ENCODE results near the gene TMPRSS11A. TPM values are rescaled to one million over a fixed set of nuclear protein-coding genes. Genes with fewer than 3 reads are reported as not detected.

Gene TMPRSS11A
- total and polyA plus RNA-seq, 9 donors: not detected

DNA sequence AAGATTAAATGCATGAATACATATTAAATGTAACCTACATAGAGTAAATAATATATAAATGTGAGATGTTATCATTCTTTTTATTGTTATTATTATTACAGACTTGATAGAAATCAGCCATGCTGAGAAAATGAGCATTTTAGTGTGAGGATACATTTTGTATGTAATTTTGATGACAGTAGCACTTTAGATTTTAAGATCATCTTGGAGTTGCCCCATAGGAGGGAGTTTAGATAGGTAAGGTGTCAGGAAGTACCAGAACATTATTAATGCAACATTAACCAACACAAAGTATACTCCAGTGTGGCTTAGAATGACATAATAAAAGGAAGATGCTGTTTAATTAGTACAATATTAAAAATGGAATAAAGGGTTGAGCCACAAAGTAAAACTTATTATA lies 8.4 kb downstream of the TMPRSS11A start:
- peaks cover 0 to 2% of the 10 kb centered on the region in 2 donors for H3K9me3 ChIP-seq
- no peaks in the 10 kb centered on the region for H3K4me1 ChIP-seq (ENCODE audit: insufficient read depth)
- no peak for DNase-seq
- no peaks in the 10 kb centered on the region for H3K36me3 ChIP-seq
- intact Hi-C loops (cut with DNase I): no loop called here
- TF ChIP-seq EP300 (IDR thresholded peaks at IDR 0.05): no peak
- TF ChIP-seq POLR2A (IDR thresholded peaks at IDR 0.05): no peak
- no peak for TF ChIP-seq CTCF (IDR thresholded peaks at IDR 0.05)
- no peak overlapping the region for H3K4me3 ChIP-seq
- H3K27ac ChIP-seq: no peak overlapping the region
- H3K27me3 ChIP-seq: no peaks in the 10 kb centered on the region

GRCh38 chr4:67941074-67941473 lies 22.2 kb downstream of the TMPRSS11A start:
- WGBS, 3 donors: 56 to 78% (median 69%) methylated on average over 3 of the region's 3 CpGs
- Histone ChIP-seq H3K27me3 (no peaks in the 10 kb centered on the region), H3K36me3 (no peaks in the 10 kb centered on the region), H3K4me1 (ENCODE audit: insufficient read depth) (no peaks in the 10 kb centered on the region), H3K4me3 (no peak overlapping the region), H3K9me3 (no peaks in the 10 kb centered on the region), H3K27ac (no peak overlapping the region)
- no peak for TF ChIP-seq POLR2A (IDR thresholded peaks at IDR 0.05)
- no peak for TF ChIP-seq CTCF (IDR thresholded peaks at IDR 0.05)
- no peak for TF ChIP-seq EP300 (IDR thresholded peaks at IDR 0.05)
- intact Hi-C loops (cut with DNase I): no loop called here
- DNase-seq: no peak

DNA sequence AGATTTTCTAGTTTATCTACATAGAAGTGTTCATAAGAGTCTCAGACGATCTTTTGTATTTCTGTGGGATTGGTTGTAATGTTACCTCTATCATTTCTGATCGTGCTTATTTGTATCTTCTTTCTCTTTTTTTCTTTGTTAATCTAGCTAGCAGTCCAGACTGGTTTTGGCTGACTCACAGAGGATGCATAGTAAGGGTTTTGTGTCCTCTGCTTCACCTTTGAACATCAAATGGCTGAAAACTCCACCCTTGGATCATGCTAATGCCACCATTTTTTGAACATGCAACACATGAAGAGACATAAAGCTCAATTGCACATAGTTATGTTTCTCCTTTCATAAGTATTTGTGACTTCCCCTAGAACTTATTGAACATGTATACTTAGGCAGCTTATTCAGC lies 22.8 kb downstream of the TMPRSS11A start:
- WGBS, 3 donors: 84 to 90% (median 85%) methylated on average over 2 of the region's 2 CpGs
- TF ChIP-seq CTCF (IDR thresholded peaks at IDR 0.05) (no peak), EP300 (IDR thresholded peaks at IDR 0.05) (no peak), POLR2A (IDR thresholded peaks at IDR 0.05) (no peak)
- Histone ChIP-seq H3K4me1 (ENCODE audit: insufficient read depth) (no peaks in the 10 kb centered on the region), H3K27me3 (no peaks in the 10 kb centered on the region), H3K4me3 (no peak overlapping the region), H3K27ac (no peak overlapping the region), H3K36me3 (no peaks in the 10 kb centered on the region), H3K9me3 (no peaks in the 10 kb centered on the region)
- intact Hi-C loops (cut with DNase I): no loop called here
- no peak for DNase-seq

GRCh38 chr4:67939195-67939594 lies 24.1 kb downstream of the TMPRSS11A start:
- H3K27ac ChIP-seq: no peak overlapping the region
- H3K36me3 ChIP-seq: no peaks in the 10 kb centered on the region
- no peak overlapping the region for H3K4me3 ChIP-seq
- H3K9me3 ChIP-seq: no peaks in the 10 kb centered on the region
- no peak for DNase-seq
- TF ChIP-seq CTCF (IDR thresholded peaks at IDR 0.05): no peak
- H3K4me1 ChIP-seq (ENCODE audit: insufficient read depth): no peaks in the 10 kb centered on the region
- H3K27me3 ChIP-seq: no peaks in the 10 kb centered on the region
- intact Hi-C loops (cut with DNase I): no loop called here
- WGBS, 3 donors: 81 to 82% (median 81%) methylated on average over 3 of the region's 3 CpGs

DNA sequence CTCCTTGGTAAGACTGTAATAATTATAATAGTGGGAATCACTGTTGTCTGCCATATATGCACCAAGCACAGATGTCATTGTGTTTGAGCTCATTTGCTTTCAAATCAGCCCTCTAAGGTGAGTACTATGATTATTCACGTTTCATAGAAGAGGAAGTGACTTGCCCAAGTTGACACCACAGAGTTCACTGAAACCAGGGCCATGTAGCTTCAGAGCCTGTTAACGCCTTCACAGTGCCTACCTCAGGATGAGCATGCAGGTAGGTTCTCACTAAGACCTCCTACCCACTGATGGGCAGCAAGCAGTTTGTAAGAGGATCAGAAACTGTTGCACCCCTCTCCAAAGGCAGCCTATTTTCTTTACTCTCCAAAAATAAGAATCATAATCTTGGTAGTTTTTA lies 27.4 kb downstream of the TMPRSS11A start:
- no peak for DNase-seq
- Histone ChIP-seq H3K27ac (no peak overlapping the region), H3K36me3 (no peaks in the 10 kb centered on the region), H3K4me3 (no peak overlapping the region), H3K9me3 (no peaks in the 10 kb centered on the region), H3K27me3 (no peaks in the 10 kb centered on the region), H3K4me1 (ENCODE audit: insufficient read depth) (no peaks in the 10 kb centered on the region)
- WGBS, 3 donors: 47 to 83% (median 61%) methylated on average over 2 of the region's 2 CpGs
- intact Hi-C loops (cut with DNase I): no loop called here
- TF ChIP-seq POLR2A (IDR thresholded peaks at IDR 0.05) (no peak), EP300 (IDR thresholded peaks at IDR 0.05) (no peak), CTCF (IDR thresholded peaks at IDR 0.05) (no peak)
